ENCODE measurements around the gene DCAF16. TPM values are rescaled to one million over a fixed set of nuclear protein-coding genes. Genes with fewer than 3 reads are reported as not detected.

Gene DCAF16
- total and polyA plus RNA-seq, 2 donors (not counting 3 experiments of a cell fraction or from before 2014, with no cell fraction given) = 13.8 to 35.0 TPM

DNA sequence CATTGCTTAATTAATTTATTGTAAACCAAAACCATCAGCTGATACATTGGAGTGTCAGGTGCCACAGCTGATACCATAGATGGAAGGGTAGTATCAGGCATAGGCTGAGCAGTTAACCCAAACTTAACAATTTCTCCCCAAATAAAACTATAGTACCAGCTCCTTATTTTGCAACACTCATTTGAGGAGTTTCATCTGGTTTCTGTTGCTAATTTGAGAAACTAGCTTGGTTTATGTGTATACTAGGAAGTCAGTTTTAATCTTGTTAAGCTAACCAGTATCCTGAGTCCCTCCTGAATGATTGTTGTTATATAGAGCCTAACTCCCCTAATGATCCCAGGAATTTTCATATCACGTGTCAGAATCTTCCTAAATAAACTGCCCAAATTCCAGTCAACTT is 12.7 kb downstream of the DCAF16 start:
- intact Hi-C loops (cut with micrococcal nuclease) = no loop called here
- H2AFZ ChIP-seq (ENCODE audit: low read depth, low read length) = no peak overlapping the region
- POLR2A ChIA-PET = no interaction called here

More for the DNA sequence above, 12.7 kb downstream of the DCAF16 start:
- H3K36me3 ChIP-seq (ENCODE audit: control insufficient read depth in 2 of 2, extremely low read depth in 1 of 2, insufficient read depth in 2 of 2, low read length in 2 of 2) = peaks cover 0 to 2% of the 10 kb centered on the region in 2 experiments
- no TSS peak for BruUV-seq (replicated peaks)
- H3K4me3 ChIP-seq (replicated peaks in 1 of 3; ENCODE audit: insufficient read depth in 1 of 3, low read depth in 1 of 3, low read length in 3 of 3) = no peak overlapping the region
- no peaks in the 10 kb centered on the region for H3K79me2 ChIP-seq (ENCODE audit: control insufficient read depth, insufficient read depth, low read length)
- H3K4me1 ChIP-seq (ENCODE audit: control insufficient read depth, extremely low read depth, insufficient read depth, low read length) = no peaks in the 10 kb centered on the region
- no peak overlapping the region for H3K4me2 ChIP-seq (ENCODE audit: insufficient read depth, low read length)
- H3K9ac ChIP-seq (replicated peaks; ENCODE audit: extremely low read depth, insufficient read depth, low read length) = no peak overlapping the region
- H4K20me1 ChIP-seq (replicated peaks; ENCODE audit: control insufficient read depth, extremely low read depth, insufficient read depth, low read length) = no peaks in the 10 kb centered on the region
- no peaks in the 10 kb centered on the region for H3K9me3 ChIP-seq (replicated peaks; ENCODE audit: control insufficient read depth, insufficient read depth, low read length)
- dilution Hi-C loops (cut with MboI; ENCODE audit: extremely low pct_ligation_motif_present, low sequenced_read_pairs) = no loop called here
- no peak overlapping the region for H3K27ac ChIP-seq (ENCODE audit: insufficient read depth, low read depth, low read length)
- H3K9me1 ChIP-seq (replicated peaks; ENCODE audit: control insufficient read depth, extremely low read depth, insufficient read depth, low read length) = no peaks in the 10 kb centered on the region
- DNase-seq (ENCODE audit: low read depth, low spot score) = no peak
- CTCF ChIA-PET = interaction anchor here (0.8 to 1.2 kb wide), 2 partner anchors 10 to 11 kb away, joined by 3 to 4 read pairs; no protein-coding TSS in a partner anchor
- no peak for TF ChIP-seq FOS (IDR thresholded peaks at IDR 0.05; ENCODE audit: borderline replicate concordance, insufficient read depth, low read length)
- no peak for TF ChIP-seq POLR2A (IDR thresholded peaks at IDR 0.05; ENCODE audit: low read depth, low read length)
- no peak for TF ChIP-seq JUN (IDR thresholded peaks at IDR 0.05; ENCODE audit: borderline replicate concordance, insufficient read depth, insufficient read length, low read depth)
- no peak for TF ChIP-seq POLR2AphosphoS5 (IDR thresholded peaks at IDR 0.05; ENCODE audit: insufficient read depth, low read depth, low read length)
- no peak for TF ChIP-seq EZH2 (IDR thresholded peaks at IDR 0.05; ENCODE audit: borderline replicate concordance, low read depth, low read length, severe bottlenecking)
- TF ChIP-seq, protein P1, sequence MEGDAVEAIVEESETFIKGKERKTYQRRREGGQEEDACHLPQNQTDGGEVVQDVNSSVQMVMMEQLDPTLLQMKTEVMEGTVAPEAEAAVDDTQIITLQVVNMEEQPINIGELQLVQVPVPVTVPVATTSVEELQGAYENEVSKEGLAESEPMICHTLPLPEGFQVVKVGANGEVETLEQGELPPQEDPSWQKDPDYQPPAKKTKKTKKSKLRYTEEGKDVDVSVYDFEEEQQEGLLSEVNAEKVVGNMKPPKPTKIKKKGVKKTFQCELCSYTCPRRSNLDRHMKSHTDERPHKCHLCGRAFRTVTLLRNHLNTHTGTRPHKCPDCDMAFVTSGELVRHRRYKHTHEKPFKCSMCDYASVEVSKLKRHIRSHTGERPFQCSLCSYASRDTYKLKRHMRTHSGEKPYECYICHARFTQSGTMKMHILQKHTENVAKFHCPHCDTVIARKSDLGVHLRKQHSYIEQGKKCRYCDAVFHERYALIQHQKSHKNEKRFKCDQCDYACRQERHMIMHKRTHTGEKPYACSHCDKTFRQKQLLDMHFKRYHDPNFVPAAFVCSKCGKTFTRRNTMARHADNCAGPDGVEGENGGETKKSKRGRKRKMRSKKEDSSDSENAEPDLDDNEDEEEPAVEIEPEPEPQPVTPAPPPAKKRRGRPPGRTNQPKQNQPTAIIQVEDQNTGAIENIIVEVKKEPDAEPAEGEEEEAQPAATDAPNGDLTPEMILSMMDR (IDR thresholded peaks at IDR 0.05; ENCODE audit: extremely low read depth in 1 of 2, insufficient read depth in 1 of 2, low read depth in 1 of 2, low read length in 2 of 2) = no peak
- no peak for TF ChIP-seq MYC (IDR thresholded peaks at IDR 0.05; ENCODE audit: low read depth, low read length)
- TF ChIP-seq, protein P2, sequence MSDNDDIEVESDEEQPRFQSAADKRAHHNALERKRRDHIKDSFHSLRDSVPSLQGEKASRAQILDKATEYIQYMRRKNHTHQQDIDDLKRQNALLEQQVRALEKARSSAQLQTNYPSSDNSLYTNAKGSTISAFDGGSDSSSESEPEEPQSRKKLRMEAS (IDR thresholded peaks at IDR 0.05; ENCODE audit: insufficient read depth, insufficient read length) = no peak
- no peak for TF ChIP-seq GATA2 (IDR thresholded peaks at IDR 0.05; ENCODE audit: insufficient read depth, insufficient read length, low read depth, low read length)
- FAIRE-seq = no peak
- H3K27me3 ChIP-seq (ENCODE audit: control insufficient read depth in 2 of 2, insufficient read depth in 2 of 2, low read length in 2 of 2) = no peaks in the 10 kb centered on the region

Data from endothelial cell of umbilical vein (primary cell).